Natural killer cell treated with Interleukin-12 subunit alpha and Interleukin-12 subunit beta and Interleukin-15 and Interleukin-18, amount 100 ng/mL, for 72 hours (primary cell): ENCODE results near the gene ARRB2. TPM values are rescaled to one million over a fixed set of nuclear protein-coding genes. Genes with fewer than 3 reads are reported as not detected.
"Not testable (repeated sequence)": the region's sequence is repeated elsewhere in the genome, so short reads cannot be mapped to it uniquely, and the experiment has no call there.

Experiments
- ATAC-seq, 2 donors: fragments of 150-1000 bp; cut with Tn5 transposase in 1 of 2; sonication (Bioruptor Pico), chemical (Tn5 transposase) in 1 of 2; 2 replicates each; pipeline ENCODE4 v1.10.0; 2021
- DNase-seq: peaks from one replicate; pipeline ENCODE4 v3.0.0; 2022; ENCODE audit warnings: low spot score
- H3K27ac Mint-ChIP-seq, 2 donors: 1 replicate in 1 of 2; 2 replicates in 1 of 2; pipeline ENCODE4 v1.8.0; 2022; ENCODE audit warnings: mixed read lengths in 2 of 2, mild to moderate bottlenecking in 1 of 2, moderate library complexity in 1 of 2
- H3K27me3 Mint-ChIP-seq, 2 donors: 1 replicate in 1 of 2; 2 replicates in 1 of 2; pipeline ENCODE4 v1.8.0; 2022; ENCODE audit warnings: mixed read lengths in 2 of 2
- H3K36me3 Mint-ChIP-seq: one replicate; pipeline ENCODE4 v1.8.0; 2022; ENCODE audit warnings: mixed read lengths
- H3K4me1 Mint-ChIP-seq, 2 donors: 1 replicate in 1 of 2; 2 replicates in 1 of 2; pipeline ENCODE4 v1.8.0; 2022; ENCODE audit warnings: low read depth in 2 of 2, mixed read lengths in 2 of 2, mild to moderate bottlenecking in 1 of 2
- H3K4me3 Mint-ChIP-seq: one replicate; pipeline ENCODE4 v1.8.0; 2022; ENCODE audit warnings: mixed read lengths
- H3K9me3 Mint-ChIP-seq: 2 replicates; pipeline ENCODE4 v1.8.0; 2022; ENCODE audit warnings: mixed read lengths
- total RNA-seq, 2 donors: library from RNA; stranded (reverse); gene quantifications; one replicate each; pipeline ENCODE4 v1.2.3, GENCODE V29; 2022

The ARRB2 gene
- total RNA-seq, 2 donors from 2014 or later, result 834 to 935 TPM

- peaks cover 10% of the 10 kb centered on the region for H3K36me3 Mint-ChIP-seq
- ATAC-seq, result no peak
- no peaks in the 10 kb centered on the region for H3K27me3 Mint-ChIP-seq
- H3K4me1 Mint-ChIP-seq, result peaks cover 56 to 60% of the 10 kb centered on the region in 2 donors
- H3K9me3 Mint-ChIP-seq, result no peaks in the 10 kb centered on the region
- H3K4me3 Mint-ChIP-seq, result peak overlapping the region; percentile 70
- peak overlapping the region; percentile 66 to 81 for H3K27ac Mint-ChIP-seq
- DNase-seq, result peak; percentile 75
Measured at GRCh38 chr17:4708436-4708835, 2.0 kb upstream of the ARRB2 start.

DNA sequence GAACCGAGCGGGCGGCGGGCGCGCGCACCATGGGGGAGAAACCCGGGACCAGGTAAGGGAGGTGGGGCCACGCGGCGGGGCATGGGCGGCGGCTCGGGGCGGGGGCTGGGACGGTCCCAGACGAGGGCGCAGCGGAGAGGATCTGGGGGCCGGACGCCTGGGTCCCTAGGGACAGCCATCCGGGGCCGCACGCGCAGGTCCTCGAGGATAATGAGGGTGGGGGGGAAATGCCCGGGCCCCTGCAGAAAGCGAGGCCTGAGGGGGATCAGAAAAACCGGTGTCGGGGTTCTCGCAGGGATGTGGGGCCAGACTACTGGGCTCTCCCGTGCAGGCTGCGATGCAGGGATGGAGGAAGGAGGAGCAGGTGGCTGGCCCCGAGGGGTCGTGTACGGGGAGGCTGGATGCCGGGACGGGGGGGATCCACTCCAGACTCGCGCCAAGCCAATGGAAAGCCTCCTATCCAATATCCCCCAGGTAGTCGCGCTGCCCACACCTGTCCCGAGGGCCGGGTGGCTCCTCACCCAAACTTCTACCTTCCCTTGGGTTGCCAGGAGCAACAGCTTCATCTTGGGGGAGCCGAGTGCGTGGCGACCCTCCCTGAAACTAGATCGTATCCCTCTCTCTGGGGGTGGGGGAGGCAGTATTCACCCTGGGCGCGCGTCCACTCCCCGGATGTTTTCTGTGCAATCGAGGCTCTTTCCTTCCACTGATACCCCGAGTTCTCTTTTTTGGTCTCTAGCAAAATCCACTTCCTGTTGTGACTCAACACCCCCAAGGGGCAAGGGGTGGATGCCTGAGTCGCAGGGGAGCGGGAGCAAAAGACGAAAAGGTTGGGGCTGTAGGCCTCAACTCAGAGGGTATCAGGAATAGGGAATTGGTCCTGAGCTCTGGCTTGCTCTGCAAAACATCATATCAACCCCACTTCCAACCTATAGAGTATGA lies 532 bp downstream of the ARRB2 start:
- DNase-seq, result peak; percentile 80
- H3K27ac Mint-ChIP-seq, result peak overlapping the region; percentile 94 to 99
- H3K4me1 Mint-ChIP-seq, result peaks cover 62 to 67% of the 10 kb centered on the region in 2 donors
- peak overlapping the region; percentile 96 for H3K4me3 Mint-ChIP-seq
- H3K27me3 Mint-ChIP-seq, result no peaks in the 10 kb centered on the region
- H3K36me3 Mint-ChIP-seq, result peaks cover 16% of the 10 kb centered on the region
- ATAC-seq, result peak in 1 of 2 donors; percentile 2
- no peaks in the 10 kb centered on the region for H3K9me3 Mint-ChIP-seq

GRCh38 chr17:4711661-4712181 lies 1.3 kb downstream of the ARRB2 start:
- peaks cover 12% of the 10 kb centered on the region for H3K36me3 Mint-ChIP-seq
- peak overlapping the region; percentile 94 to 99 for H3K27ac Mint-ChIP-seq
- no peak for ATAC-seq
- peak overlapping the region; percentile 96 for H3K4me3 Mint-ChIP-seq
- H3K4me1 Mint-ChIP-seq, result peaks cover 59 to 62% of the 10 kb centered on the region in 2 donors
- no peaks in the 10 kb centered on the region for H3K9me3 Mint-ChIP-seq
- DNase-seq, result peak; percentile 65
- H3K27me3 Mint-ChIP-seq, result no peaks in the 10 kb centered on the region

GRCh38 chr17:4712526-4712925 lies 2.1 kb downstream of the ARRB2 start:
- DNase-seq (peak; percentile 64), ATAC-seq (no peak)
- Mint-ChIP-seq H3K4me3 (peak overlapping the region; percentile 96), H3K4me1 (peaks cover 61 to 65% of the 10 kb centered on the region in 2 donors), H3K9me3 (no peaks in the 10 kb centered on the region), H3K36me3 (peaks cover 19% of the 10 kb centered on the region), H3K27me3 (no peaks in the 10 kb centered on the region), H3K27ac (peak overlapping the region; percentile 94 to 99)

GRCh38 chr17:4714340-4715062 lies 4.1 kb downstream of the ARRB2 start:
- Mint-ChIP-seq H3K36me3 (peaks cover 30% of the 10 kb centered on the region), H3K4me1 (peaks cover 66 to 70% of the 10 kb centered on the region in 2 donors), H3K4me3 (peak overlapping the region; percentile 96), H3K27ac (peak overlapping the region; percentile 94 to 99)
- DNase-seq (peak; percentile 88), ATAC-seq (peak; percentile 11 to 54)
- H3K9me3 Mint-ChIP-seq, H3K27me3 Mint-ChIP-seq: not testable (repeated sequence)

- ATAC-seq, result peak; percentile 43 to 47
- Mint-ChIP-seq H3K27me3 (no peaks in the 10 kb centered on the region), H3K36me3 (peaks cover 33% of the 10 kb centered on the region), H3K4me3 (peak overlapping the region; percentile 90), H3K27ac (peak overlapping the region; percentile 94 to 99), H3K4me1 (peaks cover 68 to 69% of the 10 kb centered on the region in 2 donors), H3K9me3 (no peaks in the 10 kb centered on the region)
- DNase-seq, result peak; percentile 90
Measured at GRCh38 chr17:4715063-4715744, 4.8 kb downstream of the ARRB2 start.

GRCh38 chr17:4716081-4716480 lies 5.6 kb downstream of the ARRB2 start:
- ATAC-seq (no peak), DNase-seq (peak; percentile 52)
- Mint-ChIP-seq H3K4me1 (peaks cover 74 to 77% of the 10 kb centered on the region in 2 donors), H3K27ac (peak overlapping the region; percentile 94 to 99), H3K9me3 (no peaks in the 10 kb centered on the region), H3K4me3 (peak overlapping the region; percentile 90), H3K36me3 (peaks cover 32% of the 10 kb centered on the region), H3K27me3 (no peaks in the 10 kb centered on the region)

DNA sequence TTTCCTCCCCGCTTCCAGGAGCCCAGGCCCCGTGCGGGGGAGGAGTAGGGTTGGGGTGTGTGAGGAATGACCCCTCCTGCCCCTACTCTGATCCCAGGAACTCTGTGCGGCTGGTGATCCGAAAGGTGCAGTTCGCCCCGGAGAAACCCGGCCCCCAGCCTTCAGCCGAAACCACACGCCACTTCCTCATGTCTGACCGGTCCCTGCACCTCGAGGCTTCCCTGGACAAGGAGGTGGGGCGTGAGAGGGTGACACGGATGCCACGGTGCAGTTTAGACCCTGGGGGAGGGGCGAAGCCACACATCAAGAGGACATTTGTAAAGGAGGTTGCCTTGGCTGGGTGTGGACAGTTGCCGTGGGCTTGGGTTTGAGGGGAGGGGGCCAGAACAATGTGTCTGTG lies 7.4 kb downstream of the ARRB2 start:
- no peaks in the 10 kb centered on the region for H3K9me3 Mint-ChIP-seq
- peak overlapping the region; percentile 94 to 99 for H3K27ac Mint-ChIP-seq
- peaks cover 34% of the 10 kb centered on the region for H3K36me3 Mint-ChIP-seq
- H3K27me3 Mint-ChIP-seq, result no peaks in the 10 kb centered on the region
- peaks cover 75 to 78% of the 10 kb centered on the region in 2 donors for H3K4me1 Mint-ChIP-seq
- peak overlapping the region; percentile 83 for H3K4me3 Mint-ChIP-seq
- peak; percentile 87 for DNase-seq
- ATAC-seq, result peak; percentile 37 to 44

GRCh38 chr17:4718276-4718675 lies 7.8 kb downstream of the ARRB2 start:
- Mint-ChIP-seq H3K4me3 (peak overlapping the region; percentile 83), H3K9me3 (no peaks in the 10 kb centered on the region), H3K36me3 (peaks cover 34% of the 10 kb centered on the region), H3K27me3 (no peaks in the 10 kb centered on the region), H3K27ac (peak overlapping the region; percentile 94 to 99), H3K4me1 (peaks cover 78 to 81% of the 10 kb centered on the region in 2 donors)
- ATAC-seq (no peak), DNase-seq (peak; percentile 49)

GRCh38 chr17:4719146-4719545 lies 8.7 kb downstream of the ARRB2 start:
- ATAC-seq (no peak), DNase-seq (peak; percentile 37)
- Mint-ChIP-seq H3K4me3 (peak overlapping the region; percentile 83), H3K27me3 (no peaks in the 10 kb centered on the region), H3K9me3 (no peaks in the 10 kb centered on the region), H3K4me1 (peaks cover 72 to 76% of the 10 kb centered on the region in 2 donors), H3K36me3 (peaks cover 34% of the 10 kb centered on the region), H3K27ac (peak overlapping the region; percentile 94 to 99)

DNA sequence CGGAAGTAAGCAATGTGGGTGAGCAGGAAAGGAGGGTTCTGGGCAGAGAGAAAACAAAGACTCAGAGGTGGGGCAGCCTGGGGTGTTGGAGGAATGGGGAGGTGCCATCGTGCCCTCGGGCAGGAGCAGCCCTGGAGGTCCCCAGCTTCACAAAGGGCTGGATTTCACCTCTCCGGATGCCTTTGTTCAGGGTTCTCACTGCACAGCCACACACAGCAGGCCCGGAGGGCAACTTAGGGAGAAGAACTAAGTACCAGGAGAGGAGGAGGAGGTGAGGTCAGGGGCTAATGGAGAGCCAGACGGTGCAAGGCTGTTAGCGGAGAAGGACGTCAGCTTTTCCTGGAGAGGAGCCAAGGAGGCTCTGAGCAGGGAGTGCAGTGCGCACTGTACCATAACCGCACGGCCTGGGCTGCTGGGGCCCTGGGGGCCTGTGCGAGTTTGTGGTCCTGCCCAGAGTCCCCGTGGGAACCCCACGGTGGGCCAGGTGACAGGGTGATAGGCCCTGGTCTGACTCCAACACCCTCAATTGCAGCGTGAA lies 9.3 kb downstream of the ARRB2 start:
- peaks cover 72 to 76% of the 10 kb centered on the region in 2 donors for H3K4me1 Mint-ChIP-seq
- peak overlapping the region; percentile 83 for H3K4me3 Mint-ChIP-seq
- ATAC-seq, result no peak

DNA sequence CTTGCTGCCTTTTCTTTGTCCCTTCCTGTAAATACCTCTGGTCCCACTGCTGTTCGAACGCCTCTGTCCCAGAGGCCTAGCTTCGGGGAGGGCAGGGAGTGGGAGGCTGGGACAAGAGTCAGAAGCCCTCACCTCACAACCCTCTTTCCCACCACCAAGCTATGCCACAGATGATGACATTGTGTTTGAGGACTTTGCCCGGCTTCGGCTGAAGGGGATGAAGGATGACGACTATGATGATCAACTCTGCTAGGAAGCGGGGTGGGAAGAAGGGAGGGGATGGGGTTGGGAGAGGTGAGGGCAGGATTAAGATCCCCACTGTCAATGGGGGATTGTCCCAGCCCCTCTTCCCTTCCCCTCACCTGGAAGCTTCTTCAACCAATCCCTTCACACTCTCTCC lies 10.4 kb downstream of the ARRB2 start:
- Mint-ChIP-seq H3K9me3 (no peaks in the 10 kb centered on the region), H3K4me1 (peaks cover 68 to 73% of the 10 kb centered on the region in 2 donors), H3K27ac (peak overlapping the region; percentile 94 to 99), H3K27me3 (no peaks in the 10 kb centered on the region), H3K36me3 (peaks cover 27% of the 10 kb centered on the region), H3K4me3 (peak overlapping the region; percentile 52)
- DNase-seq (peak; percentile 31), ATAC-seq (no peak)

More for the DNA sequence above, 9.3 kb downstream of the ARRB2 start:
- Mint-ChIP-seq H3K9me3 (no peaks in the 10 kb centered on the region), H3K27ac (peak overlapping the region; percentile 94 to 99), H3K27me3 (no peaks in the 10 kb centered on the region), H3K36me3 (peaks cover 34% of the 10 kb centered on the region)
- peak; percentile 26 for DNase-seq
